ENCODE data around the gene CYB561A3.

- TF ChIP-seq CTCF (IDR thresholded peaks at IDR 0.05; ENCODE audit: insufficient read depth, low read depth, low read length) (no peak), EZH2 (IDR thresholded peaks at IDR 0.05; ENCODE audit: insufficient read depth, low read length) (no peak)
These were observed 23.8 kb downstream of the CYB561A3 start for GRCh38 chr11:61337706-61338470.

Measured in astrocyte (in vitro differentiated cells and primary cell).